Uterus (tissue), 4 donors: ENCODE data around the gene ZNF800. TPM values are rescaled to one million over a fixed set of nuclear protein-coding genes. Genes with fewer than 3 reads are reported as not detected.
"Not testable (repeated sequence)": the region's sequence is repeated elsewhere in the genome, so short reads cannot be mapped to it uniquely, and the experiment has no call there.

ENCODE experiments used
- DNase-seq, 2 donors: peaks; one replicate each; pipeline ENCODE4 v3.0.0-alpha.2; 2019 to 2020
- H3K27ac ChIP-seq, 2 donors: fragments of 200-600 bp; sonication (generic); 1 replicate in 1 of 2; 2 replicates in 1 of 2; pipeline ENCODE4 v1.5.1; 2016 to 2018
- H3K27me3 ChIP-seq, 2 donors: fragments of 200-600 bp; sonication (generic); one replicate each; pipeline ENCODE4 v1.5.1; 2018 to 2019; ENCODE audit warnings: control low read depth in 1 of 2
- H3K36me3 ChIP-seq, 2 donors: fragments of 200-600 bp; sonication (generic); one replicate each; pipeline ENCODE4 v1.5.1; 2019; ENCODE audit warnings: control low read depth in 1 of 2
- H3K4me1 ChIP-seq, 2 donors: fragments of 200-600 bp; sonication (generic); one replicate each; pipeline ENCODE4 v1.5.1; 2018 to 2019; ENCODE audit warnings: control low read depth in 1 of 2
- H3K4me3 ChIP-seq, 2 donors: fragments of 200-600 bp; sonication (generic); 1 replicate in 1 of 2; 2 replicates in 1 of 2; pipeline ENCODE4 v1.5.1; 2018 to 2019; ENCODE audit warnings: mild to moderate bottlenecking in 1 of 2
- H3K9me3 ChIP-seq, 2 donors: fragments of 200-600 bp; sonication (generic); one replicate each; pipeline ENCODE4 v1.5.1; 2019; ENCODE audit warnings: control low read depth in 1 of 2
- POLR2A ChIP-seq, 2 donors: fragments of 450-650 bp; IDR thresholded peaks; one replicate each; pipeline ENCODE4 v1.6.1; 2016; ENCODE audit warnings: antibody characterized with exemption in 2 of 2, mild to moderate bottlenecking in 1 of 2, moderate library complexity in 1 of 2
- intact Hi-C: fragments of 100-400 bp; cut with DNase I; formaldehyde crosslinking; loops from one replicate; pipeline ENCODE4 v1.15.1; 2023; ENCODE audit warnings: low total_unique reads
- total RNA-seq, 4 donors: library from RNA; depleted of rRNA in 3 of 4; stranded (reverse); fragments of >200 nt in 3 of 4; gene quantifications; one replicate each; pipeline versions ENCODE4 v1.1.0 to v1.2.4, GENCODE V29; 2014 to 2023
- TF ChIP-seq, protein P1 (sequence below), 4 experiments: fragments of 200-600 bp in 2 of 4; fragments of 450-650 bp in 2 of 4; sonication (generic) in 2 of 4; IDR thresholded peaks; one replicate each; pipeline ENCODE4 v1.5.1; 2016 to 2019; ENCODE audit warnings: antibody characterized with exemption in 4 of 4, mild to moderate bottlenecking in 2 of 4, moderate library complexity in 1 of 4
- donor health status: DM: yes; HTN: yes; CAD: no.

Gene ZNF800
- total RNA-seq, 4 donors from 2014 or later, result 19.7 to 49.1 (median 40.1) TPM

DNA sequence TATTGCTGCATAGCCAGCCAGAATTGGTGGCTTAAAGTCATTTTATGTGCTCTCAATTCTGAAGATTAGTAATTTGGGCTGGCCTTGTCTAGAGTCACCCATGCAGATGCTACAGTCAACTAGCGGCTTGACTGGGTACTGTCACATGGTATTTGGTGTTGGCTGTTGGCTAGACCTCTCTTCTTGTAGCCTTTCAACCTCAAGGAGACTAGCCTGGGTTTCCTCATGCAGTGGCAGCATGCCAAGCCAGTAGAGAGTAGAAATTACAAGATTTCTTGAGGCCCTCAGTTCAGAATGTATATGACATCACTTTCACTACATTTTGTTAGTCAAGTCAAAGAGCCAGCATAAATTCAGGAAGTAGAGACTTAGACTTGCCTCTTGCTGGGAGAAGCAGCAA is 3.7 kb upstream of the ZNF800 start:
- H3K27ac ChIP-seq, result no peak overlapping the region
- no peak overlapping the region for H3K4me3 ChIP-seq
- no peaks in the 10 kb centered on the region for H3K36me3 ChIP-seq
- intact Hi-C loops, result no loop called here
- no peak for DNase-seq
- no peaks in the 10 kb centered on the region for H3K27me3 ChIP-seq
- TF ChIP-seq POLR2A (IDR thresholded peaks at IDR 0.05), result no peak
- TF ChIP-seq, protein P1, sequence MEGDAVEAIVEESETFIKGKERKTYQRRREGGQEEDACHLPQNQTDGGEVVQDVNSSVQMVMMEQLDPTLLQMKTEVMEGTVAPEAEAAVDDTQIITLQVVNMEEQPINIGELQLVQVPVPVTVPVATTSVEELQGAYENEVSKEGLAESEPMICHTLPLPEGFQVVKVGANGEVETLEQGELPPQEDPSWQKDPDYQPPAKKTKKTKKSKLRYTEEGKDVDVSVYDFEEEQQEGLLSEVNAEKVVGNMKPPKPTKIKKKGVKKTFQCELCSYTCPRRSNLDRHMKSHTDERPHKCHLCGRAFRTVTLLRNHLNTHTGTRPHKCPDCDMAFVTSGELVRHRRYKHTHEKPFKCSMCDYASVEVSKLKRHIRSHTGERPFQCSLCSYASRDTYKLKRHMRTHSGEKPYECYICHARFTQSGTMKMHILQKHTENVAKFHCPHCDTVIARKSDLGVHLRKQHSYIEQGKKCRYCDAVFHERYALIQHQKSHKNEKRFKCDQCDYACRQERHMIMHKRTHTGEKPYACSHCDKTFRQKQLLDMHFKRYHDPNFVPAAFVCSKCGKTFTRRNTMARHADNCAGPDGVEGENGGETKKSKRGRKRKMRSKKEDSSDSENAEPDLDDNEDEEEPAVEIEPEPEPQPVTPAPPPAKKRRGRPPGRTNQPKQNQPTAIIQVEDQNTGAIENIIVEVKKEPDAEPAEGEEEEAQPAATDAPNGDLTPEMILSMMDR (IDR thresholded peaks at IDR 0.05), result no peak
- H3K4me1 ChIP-seq, result no peaks in the 10 kb centered on the region
- H3K9me3 ChIP-seq, result no peaks in the 10 kb centered on the region

DNA sequence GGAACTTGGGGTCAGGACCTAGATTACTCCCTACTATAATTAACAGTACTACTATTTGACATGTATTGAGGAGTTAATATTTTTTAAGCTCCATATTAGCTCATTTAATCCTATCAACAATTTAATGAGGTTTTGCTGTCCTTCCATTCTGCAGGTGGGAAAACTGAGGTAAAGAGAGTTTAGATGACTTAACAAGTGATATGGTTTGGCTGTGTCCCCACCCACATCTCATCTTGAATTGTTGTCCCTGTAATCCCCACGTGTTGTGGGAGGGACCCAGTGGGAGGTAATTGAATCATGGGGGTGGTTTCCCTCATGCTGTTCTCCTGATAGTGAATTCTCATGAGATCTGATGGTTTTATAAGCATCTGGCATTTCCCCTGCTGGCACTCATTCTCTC is 2.6 kb upstream of the ZNF800 start:
- H3K9me3 ChIP-seq, H3K27me3 ChIP-seq, H3K4me1 ChIP-seq, H3K36me3 ChIP-seq, H3K27ac ChIP-seq, DNase-seq, intact Hi-C loops, H3K4me3 ChIP-seq: not testable (repeated sequence)

DNA sequence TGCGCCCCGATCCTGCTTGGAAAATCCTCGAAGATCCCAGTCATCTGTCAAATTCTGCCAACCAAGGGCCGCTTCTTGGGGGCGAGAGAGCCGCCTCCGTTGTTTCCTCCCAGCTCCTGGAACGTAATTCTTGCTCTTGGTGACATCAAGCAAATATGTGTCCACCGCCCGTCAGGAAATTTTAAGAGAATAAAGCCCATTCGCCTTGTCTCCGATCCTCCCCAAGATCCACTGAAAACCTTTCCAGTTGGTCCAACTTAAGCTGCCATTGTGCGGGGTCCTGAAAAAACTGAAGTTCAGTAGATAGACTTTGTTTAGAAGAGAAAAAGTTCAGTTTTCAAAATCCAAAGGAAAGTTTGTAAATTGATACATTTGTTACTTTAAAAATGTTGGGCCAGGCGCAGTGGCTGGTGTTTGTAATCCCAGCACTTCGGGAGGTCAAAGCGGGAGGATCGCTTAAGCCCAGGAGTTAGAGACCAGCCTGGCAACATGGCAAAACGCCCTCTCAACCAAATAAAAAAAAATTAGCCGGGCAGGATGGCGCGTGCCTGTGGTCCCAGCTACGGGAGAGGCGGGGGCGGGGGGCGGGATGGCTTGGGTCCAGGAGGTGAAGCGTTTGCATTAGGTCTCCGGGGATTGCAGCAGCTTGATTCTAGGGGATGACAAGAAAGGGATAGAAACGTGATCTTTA is 1.0 kb upstream of the ZNF800 start:
- Histone ChIP-seq H3K36me3 (no peaks in the 10 kb centered on the region), H3K27me3 (no peaks in the 10 kb centered on the region), H3K9me3 (no peaks in the 10 kb centered on the region), H3K4me1 (peaks cover 0 to 7% of the 10 kb centered on the region in 2 donors), H3K27ac (peak overlapping the region; percentile 82 to 94), H3K4me3 (peak overlapping the region; percentile 67 to 68)
- DNase-seq, result peak; percentile 24 to 28
- no peak for TF ChIP-seq POLR2A (IDR thresholded peaks at IDR 0.05)
- TF ChIP-seq, protein P1 (IDR thresholded peaks at IDR 0.05), result no peak
- intact Hi-C loops, result no loop called here

DNA sequence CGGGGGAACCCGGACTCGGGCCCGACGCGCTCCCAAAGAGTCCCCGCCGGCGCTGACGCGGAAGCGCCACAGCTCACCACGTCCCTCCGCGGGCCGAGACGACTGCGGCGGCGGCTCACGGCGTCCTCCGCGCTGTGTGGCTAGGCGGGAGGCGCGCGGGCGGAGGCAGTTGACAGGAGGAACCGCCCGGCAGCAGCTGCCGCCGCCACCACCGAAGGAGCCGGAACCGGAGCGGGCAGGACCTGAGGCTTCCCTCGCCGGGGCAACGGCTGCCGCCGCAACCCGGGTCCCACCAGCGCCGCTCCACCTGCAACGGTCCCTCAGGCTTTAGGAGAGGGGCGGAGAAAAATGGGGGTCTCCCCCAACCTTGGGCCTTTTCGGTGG is 334 bp downstream of the ZNF800 start:
- intact Hi-C loops, result no loop called here
- peak overlapping the region; percentile 67 to 68 for H3K4me3 ChIP-seq
- H3K27me3 ChIP-seq, result no peaks in the 10 kb centered on the region
- DNase-seq, result peak; percentile 28 to 42
- peaks cover 0 to 7% of the 10 kb centered on the region in 2 donors for H3K4me1 ChIP-seq
- H3K27ac ChIP-seq, result peak overlapping the region; percentile 82 to 94
- H3K36me3 ChIP-seq, result no peaks in the 10 kb centered on the region
- no peak for TF ChIP-seq POLR2A (IDR thresholded peaks at IDR 0.05)
- no peaks in the 10 kb centered on the region for H3K9me3 ChIP-seq

DNA sequence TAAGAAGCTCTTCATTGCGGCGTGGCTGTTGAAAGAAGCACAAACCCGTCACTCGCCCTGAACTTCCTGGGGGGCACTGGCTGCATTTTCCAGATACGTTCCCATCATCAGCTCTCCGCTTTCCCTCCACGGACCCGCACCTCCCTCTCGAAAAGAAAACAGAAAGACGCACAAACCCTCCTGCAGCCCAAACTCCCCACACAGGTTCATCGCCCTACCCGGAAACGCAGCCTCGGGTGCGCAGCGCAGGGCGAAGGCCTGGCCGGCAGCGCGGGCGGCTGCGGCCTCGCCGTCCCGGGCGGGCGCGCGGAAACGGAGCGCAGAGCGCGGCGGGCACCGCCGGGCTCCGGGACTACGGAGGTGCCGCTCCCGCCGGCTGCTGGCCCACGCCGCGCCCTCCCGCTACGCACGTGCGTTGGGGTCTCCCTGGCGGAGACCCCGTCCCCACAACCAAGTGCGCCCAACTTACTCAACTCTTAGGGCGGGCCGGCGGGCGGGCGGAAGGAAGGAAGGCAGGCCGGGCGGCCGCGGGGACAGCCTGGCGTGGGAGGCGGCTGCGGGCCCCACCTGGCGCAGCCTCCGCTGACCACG is 822 bp downstream of the ZNF800 start:
- no peaks in the 10 kb centered on the region for H3K36me3 ChIP-seq
- H3K27me3 ChIP-seq, result no peaks in the 10 kb centered on the region
- no peaks in the 10 kb centered on the region for H3K9me3 ChIP-seq
- DNase-seq, result no peak
- peak overlapping the region; percentile 82 to 94 for H3K27ac ChIP-seq
- intact Hi-C loops, result no loop called here
- peak overlapping the region; percentile 67 to 68 for H3K4me3 ChIP-seq
- peaks cover 0 to 7% of the 10 kb centered on the region in 2 donors for H3K4me1 ChIP-seq
- TF ChIP-seq POLR2A (IDR thresholded peaks at IDR 0.05), result no peak
- TF ChIP-seq, protein P1 (IDR thresholded peaks at IDR 0.05), result no peak

DNA sequence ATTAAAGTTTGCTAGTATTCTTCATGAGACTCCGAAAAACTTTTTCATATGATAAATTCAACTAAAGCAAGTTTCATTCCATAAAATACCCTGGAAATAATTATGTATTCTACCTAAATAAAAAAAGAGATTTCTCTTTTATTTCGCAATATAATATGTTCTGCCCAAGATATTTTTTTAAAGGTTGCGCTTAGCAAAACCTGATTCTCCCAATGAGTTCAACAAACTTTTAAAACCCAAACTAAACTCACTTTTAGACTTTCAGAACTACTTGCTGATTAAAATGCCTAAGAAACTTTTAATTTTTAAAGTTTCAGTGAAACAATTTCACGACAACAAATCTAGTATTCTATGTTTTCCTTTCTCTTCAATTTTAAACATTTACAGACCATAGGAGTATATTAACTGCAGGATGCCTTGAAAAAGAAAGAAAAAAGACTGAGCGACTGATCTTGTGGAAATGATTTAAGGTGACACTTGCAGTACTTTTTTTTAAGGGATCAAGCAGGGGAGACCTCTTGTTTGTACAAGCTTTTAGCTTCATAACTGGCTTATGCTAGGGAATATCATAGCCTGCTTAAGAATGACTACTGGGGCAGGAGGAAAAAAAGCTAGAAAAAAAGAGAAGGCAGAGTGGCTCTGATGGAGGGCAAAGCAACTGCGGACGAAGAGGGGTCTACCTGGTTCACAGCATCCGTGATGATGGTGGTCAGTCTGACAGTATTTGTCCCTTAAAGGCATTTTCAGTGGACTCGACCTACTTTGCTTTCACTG is 1.5 kb downstream of the ZNF800 start:
- intact Hi-C loops, result no loop called here
- H3K36me3 ChIP-seq, result no peaks in the 10 kb centered on the region

More for the DNA sequence above, 1.5 kb downstream of the ZNF800 start:
- Histone ChIP-seq H3K27me3 (no peaks in the 10 kb centered on the region), H3K4me3 (peak overlapping the region; percentile 67 to 68), H3K9me3 (no peaks in the 10 kb centered on the region), H3K27ac (peak overlapping the region; percentile 82 to 94), H3K4me1 (peaks cover 0 to 7% of the 10 kb centered on the region in 2 donors)
- TF ChIP-seq, protein P1 (IDR thresholded peaks at IDR 0.05), result no peak
- no peak for TF ChIP-seq POLR2A (IDR thresholded peaks at IDR 0.05)
- no peak for DNase-seq
